GM23338 (cell line): ENCODE data around the gene CYSLTR1. TPM values are rescaled to one million over a fixed set of nuclear protein-coding genes. Genes with fewer than 3 reads are reported as not detected.

Experiments used
- ATAC-seq: fragments of 200-7000 bp; cut with Tn5 transposase; 3 replicates; pipeline ENCODE4 v1.9.1; 2020
- DNase-seq: peaks from one replicate; pipeline ENCODE4 v3.0.0-alpha.2; 2015; ENCODE audit warnings: low spot score
- H2AFZ ChIP-seq: fragments of 200-600 bp; sonication (generic); 2 replicates; pipeline ENCODE4 v1.8.0; 2016; ENCODE audit warnings: antibody characterized with exemption, mild to moderate bottlenecking, moderate library complexity
- H3F3A ChIP-seq: fragments of 200-600 bp; sonication (generic); replicated peaks from 2 replicates; pipeline ENCODE4 v1.8.0; 2017; ENCODE audit warnings: antibody characterized with exemption, mixed run types, low read depth
- H3K27ac ChIP-seq: fragments of 200-600 bp; sonication (generic); 2 replicates; pipeline ENCODE4 v1.6.1; 2016; ENCODE audit warnings: low read depth
- H3K27me3 ChIP-seq: fragments of 200-600 bp; sonication (generic); 2 replicates; pipeline ENCODE4 v1.8.0; 2016; ENCODE audit warnings: mild to moderate bottlenecking, mixed run types, moderate library complexity; ENCODE audit not compliant: insufficient read depth
- H3K36me3 ChIP-seq: fragments of 200-600 bp; sonication (generic); 2 replicates; pipeline ENCODE4 v1.8.0; 2016; ENCODE audit warnings: mild to moderate bottlenecking; ENCODE audit not compliant: insufficient read depth
- H3K4me1 ChIP-seq: fragments of 200-600 bp; sonication (generic); 2 replicates; pipeline ENCODE4 v1.8.0; 2016; ENCODE audit warnings: mild to moderate bottlenecking, moderate library complexity; ENCODE audit not compliant: insufficient read depth
- H3K4me2 ChIP-seq: fragments of 200-600 bp; sonication (generic); 2 replicates; pipeline ENCODE4 v1.7.1; 2017; ENCODE audit warnings: mixed run types
- H3K4me3 ChIP-seq: fragments of 200-600 bp; sonication (generic); 2 replicates; pipeline ENCODE4 v1.6.1; 2016; ENCODE audit warnings: mixed run types
- H3K79me2 ChIP-seq: fragments of 200-600 bp; sonication (generic); replicated peaks from 2 replicates; pipeline ENCODE4 v1.8.0; 2017; ENCODE audit warnings: mild to moderate bottlenecking; ENCODE audit not compliant: insufficient read depth
- H3K9me2 ChIP-seq: fragments of 200-600 bp; sonication (generic); 2 replicates; pipeline ENCODE4 v1.8.0; 2017; ENCODE audit not compliant: insufficient read depth
- H4K20me1 ChIP-seq: fragments of 200-600 bp; sonication (generic); replicated peaks from 2 replicates; pipeline ENCODE4 v1.8.0; 2017; ENCODE audit warnings: mild to moderate bottlenecking; ENCODE audit not compliant: insufficient read depth
- H3K27ac Mint-ChIP-seq: 2 replicates; pipeline ENCODE4 v1.8.0; 2020; ENCODE audit warnings: inconsistent platforms, mild to moderate bottlenecking, moderate library complexity, mixed read lengths
- H3K27me3 Mint-ChIP-seq: 3 replicates; pipeline ENCODE4 v1.8.0; 2022; ENCODE audit warnings: low read depth, mild to moderate bottlenecking, moderate library complexity, mixed read lengths, inconsistent platforms; ENCODE audit not compliant: insufficient read depth, poor library complexity
- H3K36me3 Mint-ChIP-seq: 3 replicates; pipeline ENCODE4 v1.8.0; 2021; ENCODE audit warnings: low read depth, mild to moderate bottlenecking, inconsistent platforms, moderate library complexity, mixed read lengths
- H3K4me1 Mint-ChIP-seq: 3 replicates; pipeline ENCODE4 v1.8.0; 2020; ENCODE audit warnings: mild to moderate bottlenecking, inconsistent platforms, mixed read lengths
- H3K4me3 Mint-ChIP-seq: 3 replicates; pipeline ENCODE4 v1.8.0; 2021; ENCODE audit warnings: moderate library complexity, mild to moderate bottlenecking, inconsistent platforms, mixed read lengths
- H3K9me3 Mint-ChIP-seq: 3 replicates; pipeline ENCODE4 v1.8.0; 2020; ENCODE audit warnings: moderate library complexity, mild to moderate bottlenecking, inconsistent platforms, mixed read lengths
- CREB1 ChIP-seq: fragments of 250-450 bp; sonication (Bioruptor Pico); IDR thresholded peaks from 2 replicates; pipeline ENCODE4 v1.5.0; 2020; ENCODE audit warnings: low read depth, mild to moderate bottlenecking, moderate library complexity
- EZH2phosphoT487 ChIP-seq: fragments of 200-600 bp; sonication (generic); IDR thresholded peaks from one replicate; pipeline ENCODE4 v1.8.1; 2018; ENCODE audit warnings: antibody characterized with exemption; ENCODE audit not compliant: unreplicated experiment
- JUNB ChIP-seq: IDR thresholded peaks from one replicate; pipeline ENCODE4 v1.6.1; 2016; ENCODE audit warnings: antibody characterized with exemption; ENCODE audit not compliant: unreplicated experiment
- STAT1 ChIP-seq: IDR thresholded peaks from one replicate; pipeline ENCODE4 v1.6.1; 2016; ENCODE audit warnings: antibody characterized with exemption; ENCODE audit not compliant: unreplicated experiment
- ZNF331 ChIP-seq: fragments of 250-450 bp; sonication (Bioruptor Pico); IDR thresholded peaks from 2 replicates; pipeline ENCODE4 v1.5.0; 2020; ENCODE audit warnings: low read depth, mild to moderate bottlenecking, moderate library complexity
- polyA plus RNA-seq: library from polyadenylated mRNA; unstranded; fragments of >200 nt; fragmentation: Nextera tagmentation; extraction: Ambion mirVana; gene quantifications from 2 replicates; pipeline ENCODE4 v1.2.1, GENCODE V29; 2016
- total RNA-seq: library from RNA; depleted of rRNA; stranded (reverse); fragments of >200 nt; shearing (Covaris generic); gene quantifications from 2 replicates; pipeline ENCODE4 v1.2.3, GENCODE V29; 2014
- TF ChIP-seq, protein P1 (sequence below): IDR thresholded peaks from one replicate; pipeline ENCODE4 v1.6.1; 2018; ENCODE audit warnings: antibody characterized with exemption; ENCODE audit not compliant: unreplicated experiment
- TF ChIP-seq, protein P2 (sequence below): fragments of 250-450 bp; sonication (Bioruptor Pico); IDR thresholded peaks from 2 replicates; pipeline ENCODE4 v1.5.0; 2020; ENCODE audit warnings: mild to moderate bottlenecking, moderate library complexity

The CYSLTR1 gene
- total and polyA plus RNA-seq, 2 experiments from 2014 or later = not detected

DNA sequence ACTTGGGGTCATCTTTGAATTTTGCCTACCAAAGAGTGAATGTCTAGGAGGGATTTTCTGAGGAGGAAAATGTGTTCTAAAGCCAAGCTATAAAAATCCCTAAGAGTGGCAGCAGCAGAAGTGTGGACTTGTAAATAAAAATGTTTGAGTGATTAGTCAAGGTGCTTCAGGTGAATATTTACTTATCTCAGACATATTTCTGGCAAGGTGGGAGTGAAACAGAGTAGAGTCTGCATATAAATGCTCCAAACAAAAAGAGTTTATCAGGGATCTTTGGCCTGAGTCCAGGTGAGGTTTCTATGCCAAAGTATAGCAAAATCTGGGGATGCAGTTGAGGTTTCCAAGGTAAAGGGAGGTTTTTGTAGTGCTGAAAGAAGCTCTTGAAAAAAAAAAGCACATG is 19.7 kb downstream of the CYSLTR1 start:
- Histone ChIP-seq H3K4me1 (no peaks in the 10 kb centered on the region), H3K4me3 (no peak overlapping the region), H3K27ac (no peak overlapping the region), H3K4me2 (no peak overlapping the region), H3K27me3 (no peaks in the 10 kb centered on the region), H3K79me2 (no peaks in the 10 kb centered on the region), H3K9me2 (no peaks in the 10 kb centered on the region), H3K36me3 (no peaks in the 10 kb centered on the region), H3F3A (no peaks in the 10 kb centered on the region), H4K20me1 (no peaks in the 10 kb centered on the region), H2AFZ (no peak overlapping the region)
- DNase-seq = no peak
- H3K4me1 Mint-ChIP-seq = no peaks in the 10 kb centered on the region; the same call in 2 of the 3 replicates
- peaks cover 4% of the 10 kb centered on the region; the same call in 2 of the 3 replicates for H3K9me3 Mint-ChIP-seq
- no peak for TF ChIP-seq STAT1
- TF ChIP-seq CREB1 = no peak
- TF ChIP-seq, protein P1, sequence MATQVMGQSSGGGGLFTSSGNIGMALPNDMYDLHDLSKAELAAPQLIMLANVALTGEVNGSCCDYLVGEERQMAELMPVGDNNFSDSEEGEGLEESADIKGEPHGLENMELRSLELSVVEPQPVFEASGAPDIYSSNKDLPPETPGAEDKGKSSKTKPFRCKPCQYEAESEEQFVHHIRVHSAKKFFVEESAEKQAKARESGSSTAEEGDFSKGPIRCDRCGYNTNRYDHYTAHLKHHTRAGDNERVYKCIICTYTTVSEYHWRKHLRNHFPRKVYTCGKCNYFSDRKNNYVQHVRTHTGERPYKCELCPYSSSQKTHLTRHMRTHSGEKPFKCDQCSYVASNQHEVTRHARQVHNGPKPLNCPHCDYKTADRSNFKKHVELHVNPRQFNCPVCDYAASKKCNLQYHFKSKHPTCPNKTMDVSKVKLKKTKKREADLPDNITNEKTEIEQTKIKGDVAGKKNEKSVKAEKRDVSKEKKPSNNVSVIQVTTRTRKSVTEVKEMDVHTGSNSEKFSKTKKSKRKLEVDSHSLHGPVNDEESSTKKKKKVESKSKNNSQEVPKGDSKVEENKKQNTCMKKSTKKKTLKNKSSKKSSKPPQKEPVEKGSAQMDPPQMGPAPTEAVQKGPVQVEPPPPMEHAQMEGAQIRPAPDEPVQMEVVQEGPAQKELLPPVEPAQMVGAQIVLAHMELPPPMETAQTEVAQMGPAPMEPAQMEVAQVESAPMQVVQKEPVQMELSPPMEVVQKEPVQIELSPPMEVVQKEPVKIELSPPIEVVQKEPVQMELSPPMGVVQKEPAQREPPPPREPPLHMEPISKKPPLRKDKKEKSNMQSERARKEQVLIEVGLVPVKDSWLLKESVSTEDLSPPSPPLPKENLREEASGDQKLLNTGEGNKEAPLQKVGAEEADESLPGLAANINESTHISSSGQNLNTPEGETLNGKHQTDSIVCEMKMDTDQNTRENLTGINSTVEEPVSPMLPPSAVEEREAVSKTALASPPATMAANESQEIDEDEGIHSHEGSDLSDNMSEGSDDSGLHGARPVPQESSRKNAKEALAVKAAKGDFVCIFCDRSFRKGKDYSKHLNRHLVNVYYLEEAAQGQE = no peak
- no peaks in the 10 kb centered on the region for H3K36me3 Mint-ChIP-seq
- ATAC-seq = no peak
- no peaks in the 10 kb centered on the region for H3K27me3 Mint-ChIP-seq
- H3K4me3 Mint-ChIP-seq = no peak overlapping the region
- no peak overlapping the region for H3K27ac Mint-ChIP-seq

GRCh38 chrX:78303086-78303485 is 24.3 kb downstream of the CYSLTR1 start:
- no peaks in the 10 kb centered on the region for H3K4me1 ChIP-seq
- H4K20me1 ChIP-seq = no peaks in the 10 kb centered on the region
- no peaks in the 10 kb centered on the region for H3K36me3 ChIP-seq
- H3K4me2 ChIP-seq = no peak overlapping the region
- H3K27ac ChIP-seq = no peak overlapping the region
- H3K9me3 Mint-ChIP-seq = peaks cover 35% of the 10 kb centered on the region; the same call in 2 of the 3 replicates
- no peaks in the 10 kb centered on the region for H3K27me3 ChIP-seq
- H3K4me1 Mint-ChIP-seq = no peaks in the 10 kb centered on the region
- peaks cover 2% of the 10 kb centered on the region; the same call in 2 of the 3 replicates for H3K36me3 Mint-ChIP-seq
- no peak overlapping the region for H3K4me3 ChIP-seq
- DNase-seq (no peak), ATAC-seq (no peak)
- H2AFZ ChIP-seq = no peak overlapping the region
- H3F3A ChIP-seq = no peaks in the 10 kb centered on the region
- H3K79me2 ChIP-seq = no peaks in the 10 kb centered on the region
- H3K9me2 ChIP-seq = no peaks in the 10 kb centered on the region
- H3K27me3 Mint-ChIP-seq = no peaks in the 10 kb centered on the region
- H3K4me3 Mint-ChIP-seq = no peak overlapping the region
- H3K27ac Mint-ChIP-seq = no peak overlapping the region
- TF ChIP-seq, protein P1 = no peak
- TF ChIP-seq STAT1 = no peak
- TF ChIP-seq, protein P2, sequence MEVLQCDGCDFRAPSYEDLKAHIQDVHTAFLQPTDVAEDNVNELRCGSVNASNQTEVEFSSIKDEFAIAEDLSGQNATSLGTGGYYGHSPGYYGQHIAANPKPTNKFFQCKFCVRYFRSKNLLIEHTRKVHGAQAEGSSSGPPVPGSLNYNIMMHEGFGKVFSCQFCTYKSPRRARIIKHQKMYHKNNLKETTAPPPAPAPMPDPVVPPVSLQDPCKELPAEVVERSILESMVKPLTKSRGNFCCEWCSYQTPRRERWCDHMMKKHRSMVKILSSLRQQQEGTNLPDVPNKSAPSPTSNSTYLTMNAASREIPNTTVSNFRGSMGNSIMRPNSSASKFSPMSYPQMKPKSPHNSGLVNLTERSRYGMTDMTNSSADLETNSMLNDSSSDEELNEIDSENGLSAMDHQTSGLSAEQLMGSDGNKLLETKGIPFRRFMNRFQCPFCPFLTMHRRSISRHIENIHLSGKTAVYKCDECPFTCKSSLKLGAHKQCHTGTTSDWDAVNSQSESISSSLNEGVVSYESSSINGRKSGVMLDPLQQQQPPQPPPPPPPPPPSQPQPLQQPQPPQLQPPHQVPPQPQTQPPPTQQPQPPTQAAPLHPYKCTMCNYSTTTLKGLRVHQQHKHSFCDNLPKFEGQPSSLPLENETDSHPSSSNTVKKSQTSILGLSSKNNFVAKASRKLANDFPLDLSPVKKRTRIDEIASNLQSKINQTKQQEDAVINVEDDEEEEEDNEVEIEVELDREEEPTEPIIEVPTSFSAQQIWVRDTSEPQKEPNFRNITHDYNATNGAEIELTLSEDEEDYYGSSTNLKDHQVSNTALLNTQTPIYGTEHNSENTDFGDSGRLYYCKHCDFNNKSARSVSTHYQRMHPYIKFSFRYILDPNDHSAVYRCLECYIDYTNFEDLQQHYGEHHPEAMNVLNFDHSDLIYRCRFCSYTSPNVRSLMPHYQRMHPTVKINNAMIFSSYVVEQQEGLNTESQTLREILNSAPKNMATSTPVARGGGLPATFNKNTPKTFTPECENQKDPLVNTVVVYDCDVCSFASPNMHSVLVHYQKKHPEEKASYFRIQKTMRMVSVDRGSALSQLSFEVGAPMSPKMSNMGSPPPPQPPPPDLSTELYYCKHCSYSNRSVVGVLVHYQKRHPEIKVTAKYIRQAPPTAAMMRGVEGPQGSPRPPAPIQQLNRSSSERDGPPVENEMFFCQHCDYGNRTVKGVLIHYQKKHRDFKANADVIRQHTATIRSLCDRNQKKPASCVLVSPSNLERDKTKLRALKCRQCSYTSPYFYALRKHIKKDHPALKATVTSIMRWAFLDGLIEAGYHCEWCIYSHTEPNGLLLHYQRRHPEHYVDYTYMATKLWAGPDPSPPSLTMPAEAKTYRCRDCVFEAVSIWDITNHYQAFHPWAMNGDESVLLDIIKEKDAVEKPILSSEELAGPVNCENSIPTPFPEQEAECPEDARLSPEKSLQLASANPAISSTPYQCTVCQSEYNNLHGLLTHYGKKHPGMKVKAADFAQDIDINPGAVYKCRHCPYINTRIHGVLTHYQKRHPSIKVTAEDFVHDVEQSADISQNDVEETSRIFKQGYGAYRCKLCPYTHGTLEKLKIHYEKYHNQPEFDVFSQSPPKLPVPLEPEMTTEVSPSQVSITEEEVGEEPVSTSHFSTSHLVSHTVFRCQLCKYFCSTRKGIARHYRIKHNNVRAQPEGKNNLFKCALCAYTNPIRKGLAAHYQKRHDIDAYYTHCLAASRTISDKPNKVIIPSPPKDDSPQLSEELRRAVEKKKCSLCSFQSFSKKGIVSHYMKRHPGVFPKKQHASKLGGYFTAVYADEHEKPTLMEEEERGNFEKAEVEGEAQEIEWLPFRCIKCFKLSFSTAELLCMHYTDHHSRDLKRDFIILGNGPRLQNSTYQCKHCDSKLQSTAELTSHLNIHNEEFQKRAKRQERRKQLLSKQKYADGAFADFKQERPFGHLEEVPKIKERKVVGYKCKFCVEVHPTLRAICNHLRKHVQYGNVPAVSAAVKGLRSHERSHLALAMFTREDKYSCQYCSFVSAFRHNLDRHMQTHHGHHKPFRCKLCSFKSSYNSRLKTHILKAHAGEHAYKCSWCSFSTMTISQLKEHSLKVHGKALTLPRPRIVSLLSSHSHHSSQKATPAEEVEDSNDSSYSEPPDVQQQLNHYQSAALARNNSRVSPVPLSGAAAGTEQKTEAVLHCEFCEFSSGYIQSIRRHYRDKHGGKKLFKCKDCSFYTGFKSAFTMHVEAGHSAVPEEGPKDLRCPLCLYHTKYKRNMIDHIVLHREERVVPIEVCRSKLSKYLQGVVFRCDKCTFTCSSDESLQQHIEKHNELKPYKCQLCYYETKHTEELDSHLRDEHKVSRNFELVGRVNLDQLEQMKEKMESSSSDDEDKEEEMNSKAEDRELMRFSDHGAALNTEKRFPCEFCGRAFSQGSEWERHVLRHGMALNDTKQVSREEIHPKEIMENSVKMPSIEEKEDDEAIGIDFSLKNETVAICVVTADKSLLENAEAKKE (CRISPR knock-in tag) = no peak
- no peak for TF ChIP-seq EZH2phosphoT487
- TF ChIP-seq JUNB = no peak
- TF ChIP-seq ZNF331 (CRISPR knock-in tag) = no peak
